ENCODE results near the gene KANSL2. TPM values are rescaled to one million over a fixed set of nuclear protein-coding genes. Genes with fewer than 3 reads are reported as not detected.
"Not testable (repeated sequence)": the region's sequence is repeated elsewhere in the genome, so short reads cannot be mapped to it uniquely, and the experiment has no call there.

Gene KANSL2
- total RNA-seq, 1 experiment from 2014 or later, result 41.6 TPM

DNA sequence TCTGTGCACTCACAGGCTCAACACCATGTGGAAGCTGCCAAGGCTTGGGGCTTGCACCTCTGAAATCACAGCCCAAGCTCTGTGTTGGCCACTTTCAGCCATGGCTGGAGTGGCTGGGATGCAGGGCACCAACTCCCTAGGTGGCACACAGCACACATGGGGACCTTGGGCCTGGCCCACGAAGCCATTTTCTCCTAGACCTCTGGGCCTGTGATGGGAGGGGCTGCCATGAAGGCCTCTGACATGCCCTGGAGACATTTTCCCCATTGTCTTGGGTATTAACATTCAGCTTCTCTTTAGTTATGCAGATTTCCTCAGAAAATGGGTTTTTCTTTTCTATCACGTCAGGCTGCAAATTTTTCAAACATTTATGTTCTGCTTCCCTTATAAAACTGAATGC, 38.1 kb upstream of the KANSL2 start:
- Histone ChIP-seq H3K79me2 (ENCODE audit: insufficient read depth, low read length) (peaks cover 13% of the 10 kb centered on the region), H3K4me1 (ENCODE audit: control insufficient read depth in 1 of 2, insufficient read depth in 2 of 2, low read length in 2 of 2) (peaks cover under 1 to 10% of the 10 kb centered on the region in 2 experiments; a peak in 3 of 4 replicates)
- H3K9me3 ChIP-seq (ENCODE audit: control insufficient read depth in 1 of 2, insufficient read depth in 1 of 2, low read depth in 1 of 2, low read length in 2 of 2); H4K20me1 ChIP-seq (ENCODE audit: insufficient read depth); H3K9me2 ChIP-seq (ENCODE audit: insufficient read depth); H2AFZ ChIP-seq (ENCODE audit: low read depth, low read length, poor library complexity, severe bottlenecking); CTCF ChIA-PET; POLR2A ChIA-PET; ATAC-seq; H3K27me3 ChIP-seq (ENCODE audit: insufficient read depth, low read length); H3K4me2 ChIP-seq (ENCODE audit: low read length); H3K9ac ChIP-seq (ENCODE audit: low read length); H3K4me3 ChIP-seq (replicated peaks in 1 of 2; ENCODE audit: low read depth in 1 of 2, low read length in 2 of 2); DNase-seq (ENCODE audit: low read depth, low spot score); H3K27ac ChIP-seq (ENCODE audit: low read depth, low read length); H3K36me3 ChIP-seq (ENCODE audit: control insufficient read depth in 1 of 2, insufficient read depth in 2 of 2, low read length in 2 of 2); RAD21 ChIA-PET (ENCODE audit: low non-redundant PET in 1 of 2, low total read pairs in 2 of 2, uncharacterized antibody in 2 of 2, unreplicated experiment in 2 of 2); intact Hi-C loops (cut with micrococcal nuclease); BruUV-seq (replicated peaks): not testable (repeated sequence)

DNA sequence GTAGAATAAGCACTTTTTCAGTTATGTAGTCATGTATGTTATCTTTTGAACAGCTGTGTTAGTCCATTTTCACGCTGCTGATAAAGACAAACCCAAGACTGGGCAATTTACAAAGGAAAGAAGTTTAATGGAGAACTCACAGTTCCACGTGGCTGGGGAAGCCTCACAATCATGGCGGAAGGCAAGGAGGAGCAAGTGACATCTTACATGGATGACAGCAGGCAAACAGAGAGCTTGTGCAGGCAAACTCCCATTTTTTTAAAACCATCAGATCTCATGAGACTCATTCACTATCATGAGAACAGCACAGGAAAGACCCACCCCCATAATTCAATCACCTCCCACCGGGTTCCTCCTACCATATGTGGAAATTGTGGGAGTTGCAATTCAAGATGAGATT, 37.0 kb upstream of the KANSL2 start:
- POLR2A ChIA-PET; H4K20me1 ChIP-seq (ENCODE audit: insufficient read depth); DNase-seq (ENCODE audit: low read depth, low spot score); H2AFZ ChIP-seq (ENCODE audit: low read depth, low read length, poor library complexity, severe bottlenecking); H3K9ac ChIP-seq (ENCODE audit: low read length); H3K9me2 ChIP-seq (ENCODE audit: insufficient read depth); RAD21 ChIA-PET (ENCODE audit: low non-redundant PET in 1 of 2, low total read pairs in 2 of 2, uncharacterized antibody in 2 of 2, unreplicated experiment in 2 of 2); H3K4me3 ChIP-seq (replicated peaks in 1 of 2; ENCODE audit: low read depth in 1 of 2, low read length in 2 of 2); H3K9me3 ChIP-seq (ENCODE audit: control insufficient read depth in 1 of 2, insufficient read depth in 1 of 2, low read depth in 1 of 2, low read length in 2 of 2); H3K27ac ChIP-seq (ENCODE audit: low read depth, low read length); BruUV-seq (replicated peaks); intact Hi-C loops (cut with micrococcal nuclease); ATAC-seq; H3K27me3 ChIP-seq (ENCODE audit: insufficient read depth, low read length); H3K4me2 ChIP-seq (ENCODE audit: low read length): not testable (repeated sequence)
- Histone ChIP-seq H3K4me1 (ENCODE audit: control insufficient read depth in 1 of 2, insufficient read depth in 2 of 2, low read length in 2 of 2) (peaks cover 4 to 20% of the 10 kb centered on the region in 2 experiments; a peak in 3 of 4 replicates), H3K79me2 (ENCODE audit: insufficient read depth, low read length) (peaks cover 25% of the 10 kb centered on the region), H3K36me3 (ENCODE audit: control insufficient read depth in 1 of 2, insufficient read depth in 2 of 2, low read length in 2 of 2) (peaks cover 2 to 10% of the 10 kb centered on the region in 2 experiments; a peak in 3 of 4 replicates)
- CTCF ChIA-PET, result interaction anchor here (0.7 kb wide), 1 partner anchor 35 kb away, joined by 3 read pairs; no protein-coding TSS in a partner anchor

DNA sequence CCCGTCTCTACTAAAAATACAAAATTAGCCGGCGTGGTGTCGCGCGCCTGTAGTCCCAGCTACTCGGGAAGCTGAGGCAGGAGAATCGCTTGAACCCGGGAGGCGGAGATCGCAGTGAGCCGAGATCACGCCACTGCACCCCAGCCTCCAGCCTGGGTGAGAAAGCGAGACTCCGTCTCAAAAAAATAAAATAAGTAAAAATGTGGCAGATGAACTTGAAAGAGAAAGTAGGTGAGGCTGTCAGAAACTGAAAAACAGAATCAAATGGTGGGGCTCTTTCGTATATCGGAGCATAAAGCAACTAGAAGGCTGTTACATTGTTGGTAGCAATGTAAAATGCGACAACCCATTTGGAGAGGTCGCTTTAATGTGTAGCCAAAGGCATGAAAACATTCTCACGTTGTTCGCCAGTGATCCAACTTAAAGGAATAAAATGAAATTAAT, 35.2 kb upstream of the KANSL2 start:
- Histone ChIP-seq H3K79me2 (ENCODE audit: insufficient read depth, low read length) (peaks cover 42% of the 10 kb centered on the region), H3K27me3 (ENCODE audit: insufficient read depth, low read length) (no peaks in the 10 kb centered on the region), H3K36me3 (ENCODE audit: control insufficient read depth in 1 of 2, insufficient read depth in 2 of 2, low read length in 2 of 2) (peaks cover 16% of the 10 kb centered on the region in 2 experiments), H4K20me1 (ENCODE audit: insufficient read depth) (no peaks in the 10 kb centered on the region), H3K27ac (ENCODE audit: low read depth, low read length) (peak overlapping the region; percentile 89), H3K4me2 (ENCODE audit: low read length) (peak overlapping the region; percentile 94), H3K9ac (ENCODE audit: low read length) (peak overlapping the region; percentile 89), H3K4me1 (ENCODE audit: control insufficient read depth in 1 of 2, insufficient read depth in 2 of 2, low read length in 2 of 2) (peaks cover 4 to 20% of the 10 kb centered on the region in 2 experiments; a peak in 3 of 4 replicates), H3K9me2 (ENCODE audit: insufficient read depth) (no peaks in the 10 kb centered on the region), H3K9me3 (ENCODE audit: control insufficient read depth in 1 of 2, insufficient read depth in 1 of 2, low read depth in 1 of 2, low read length in 2 of 2) (peaks cover 0 to 8% of the 10 kb centered on the region in 2 experiments; a peak in 2 of 4 replicates), H2AFZ (ENCODE audit: low read depth, low read length, poor library complexity, severe bottlenecking) (peak overlapping the region; percentile 46), H3K4me3 (replicated peaks in 1 of 2; ENCODE audit: low read depth in 1 of 2, low read length in 2 of 2) (peak overlapping the region; percentile 81 to 97)
- ChIA-PET CTCF (interaction anchor here (1.0 kb wide), 1 partner anchor 9 kb away, joined by 3 read pairs; no protein-coding TSS in a partner anchor), POLR2A (interaction anchor here (0.8 kb wide), 1 partner anchor 35 kb away, joined by 3 read pairs; the partner anchor contains the start of gene KANSL2), RAD21 (ENCODE audit: low non-redundant PET in 1 of 2, low total read pairs in 2 of 2, uncharacterized antibody in 2 of 2, unreplicated experiment in 2 of 2) (no interaction called here)
- intact Hi-C loops (cut with micrococcal nuclease), result loop anchor here (2.0 kb wide), 1 partner anchor 34 kb away; the partner anchor contains the start of gene KANSL2
- no peak for DNase-seq (ENCODE audit: low read depth, low spot score)
- peak; percentile 5 for ATAC-seq
- BruUV-seq (replicated peaks), result TSS peak; percentile 92
- no peak for TF ChIP-seq ELF1 (IDR thresholded peaks at IDR 0.05; ENCODE audit: borderline replicate concordance, low read depth)
- TF ChIP-seq, protein P1, sequence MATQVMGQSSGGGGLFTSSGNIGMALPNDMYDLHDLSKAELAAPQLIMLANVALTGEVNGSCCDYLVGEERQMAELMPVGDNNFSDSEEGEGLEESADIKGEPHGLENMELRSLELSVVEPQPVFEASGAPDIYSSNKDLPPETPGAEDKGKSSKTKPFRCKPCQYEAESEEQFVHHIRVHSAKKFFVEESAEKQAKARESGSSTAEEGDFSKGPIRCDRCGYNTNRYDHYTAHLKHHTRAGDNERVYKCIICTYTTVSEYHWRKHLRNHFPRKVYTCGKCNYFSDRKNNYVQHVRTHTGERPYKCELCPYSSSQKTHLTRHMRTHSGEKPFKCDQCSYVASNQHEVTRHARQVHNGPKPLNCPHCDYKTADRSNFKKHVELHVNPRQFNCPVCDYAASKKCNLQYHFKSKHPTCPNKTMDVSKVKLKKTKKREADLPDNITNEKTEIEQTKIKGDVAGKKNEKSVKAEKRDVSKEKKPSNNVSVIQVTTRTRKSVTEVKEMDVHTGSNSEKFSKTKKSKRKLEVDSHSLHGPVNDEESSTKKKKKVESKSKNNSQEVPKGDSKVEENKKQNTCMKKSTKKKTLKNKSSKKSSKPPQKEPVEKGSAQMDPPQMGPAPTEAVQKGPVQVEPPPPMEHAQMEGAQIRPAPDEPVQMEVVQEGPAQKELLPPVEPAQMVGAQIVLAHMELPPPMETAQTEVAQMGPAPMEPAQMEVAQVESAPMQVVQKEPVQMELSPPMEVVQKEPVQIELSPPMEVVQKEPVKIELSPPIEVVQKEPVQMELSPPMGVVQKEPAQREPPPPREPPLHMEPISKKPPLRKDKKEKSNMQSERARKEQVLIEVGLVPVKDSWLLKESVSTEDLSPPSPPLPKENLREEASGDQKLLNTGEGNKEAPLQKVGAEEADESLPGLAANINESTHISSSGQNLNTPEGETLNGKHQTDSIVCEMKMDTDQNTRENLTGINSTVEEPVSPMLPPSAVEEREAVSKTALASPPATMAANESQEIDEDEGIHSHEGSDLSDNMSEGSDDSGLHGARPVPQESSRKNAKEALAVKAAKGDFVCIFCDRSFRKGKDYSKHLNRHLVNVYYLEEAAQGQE (IDR thresholded peaks at IDR 0.05; ENCODE audit: low read depth), result no peak
- TF ChIP-seq ZFX (IDR thresholded peaks at IDR 0.05), result no peak
- TF ChIP-seq EZH2phosphoT487 (IDR thresholded peaks at IDR 0.05; ENCODE audit: borderline replicate concordance), result no peak
- no peak for TF ChIP-seq YY1 (IDR thresholded peaks at IDR 0.05; ENCODE audit: extremely low read depth, insufficient replicate concordance, low read depth, low read length)
- TF ChIP-seq, protein P2, sequence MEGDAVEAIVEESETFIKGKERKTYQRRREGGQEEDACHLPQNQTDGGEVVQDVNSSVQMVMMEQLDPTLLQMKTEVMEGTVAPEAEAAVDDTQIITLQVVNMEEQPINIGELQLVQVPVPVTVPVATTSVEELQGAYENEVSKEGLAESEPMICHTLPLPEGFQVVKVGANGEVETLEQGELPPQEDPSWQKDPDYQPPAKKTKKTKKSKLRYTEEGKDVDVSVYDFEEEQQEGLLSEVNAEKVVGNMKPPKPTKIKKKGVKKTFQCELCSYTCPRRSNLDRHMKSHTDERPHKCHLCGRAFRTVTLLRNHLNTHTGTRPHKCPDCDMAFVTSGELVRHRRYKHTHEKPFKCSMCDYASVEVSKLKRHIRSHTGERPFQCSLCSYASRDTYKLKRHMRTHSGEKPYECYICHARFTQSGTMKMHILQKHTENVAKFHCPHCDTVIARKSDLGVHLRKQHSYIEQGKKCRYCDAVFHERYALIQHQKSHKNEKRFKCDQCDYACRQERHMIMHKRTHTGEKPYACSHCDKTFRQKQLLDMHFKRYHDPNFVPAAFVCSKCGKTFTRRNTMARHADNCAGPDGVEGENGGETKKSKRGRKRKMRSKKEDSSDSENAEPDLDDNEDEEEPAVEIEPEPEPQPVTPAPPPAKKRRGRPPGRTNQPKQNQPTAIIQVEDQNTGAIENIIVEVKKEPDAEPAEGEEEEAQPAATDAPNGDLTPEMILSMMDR (IDR thresholded peaks at IDR 0.05 in 2 of 3, conservative IDR thresholded peaks at IDR 0.05 in 1 of 3; ENCODE audit: borderline replicate concordance in 1 of 3, insufficient read depth in 1 of 3, low read depth in 2 of 3, low read length in 2 of 3), result no peak

All from HCT116 (cell line).